GM12891 (cell line): ENCODE results near the gene TMEM222.

ENCODE experiments used
- POLR2A ChIP-seq: IDR thresholded peaks from 2 replicates; pipeline ENCODE4 v1.6.1; 2011; ENCODE audit warnings: low read depth, low read length, control low read depth
- POLR2AphosphoS5 ChIP-seq: IDR thresholded peaks from 2 replicates; pipeline ENCODE4 v1.6.1; 2011; ENCODE audit warnings: low read depth, low read length, control low read depth

GRCh38 chr1:27293915-27294314 lies 28.0 kb upstream of the TMEM222 start:
- TF ChIP-seq POLR2AphosphoS5: no peak
- no peak for TF ChIP-seq POLR2A
